RWPE2 (cell line): ENCODE measurements around the gene SIRT6.

Experiments used
- ATAC-seq: fragments of 200-7000 bp; cut with Tn5 transposase; 3 replicates; pipeline ENCODE4 v1.9.1; 2021; ENCODE audit warnings: low read depth
- DNase-seq: peaks from one replicate; pipeline ENCODE4 v3.0.0-alpha.2; 2020; ENCODE audit warnings: low spot score
- H3K27ac ChIP-seq: fragments of 450-650 bp; 2 replicates; pipeline ENCODE4 v1.5.1; 2017; ENCODE audit warnings: mild to moderate bottlenecking; ENCODE audit not compliant: poor library complexity, severe bottlenecking
- H3K27me3 ChIP-seq: fragments of 250-450 bp; sonication (Bioruptor Pico); 2 replicates; pipeline ENCODE4 v1.5.1; 2021; ENCODE audit warnings: mild to moderate bottlenecking, moderate library complexity; ENCODE audit not compliant: insufficient read depth, poor library complexity, severe bottlenecking
- H3K36me3 ChIP-seq: fragments of 250-450 bp; sonication (Bioruptor Pico); 2 replicates; pipeline ENCODE4 v1.5.1; 2020; ENCODE audit warnings: low read depth, mild to moderate bottlenecking, moderate library complexity
- H3K4me1 ChIP-seq: fragments of 250-450 bp; sonication (Bioruptor Pico); 2 replicates; pipeline ENCODE4 v1.5.1; 2021; ENCODE audit warnings: mild to moderate bottlenecking, moderate library complexity; ENCODE audit not compliant: insufficient read depth, poor library complexity, severe bottlenecking
- H3K4me3 ChIP-seq: fragments of 250-450 bp; sonication (Bioruptor Pico); 2 replicates; pipeline ENCODE4 v1.5.1; 2021; ENCODE audit warnings: mild to moderate bottlenecking, moderate library complexity; ENCODE audit not compliant: severe bottlenecking
- H3K9me3 ChIP-seq: fragments of 250-450 bp; sonication (Bioruptor Pico); 2 replicates; pipeline ENCODE4 v1.5.1; 2021; ENCODE audit warnings: mild to moderate bottlenecking, moderate library complexity; ENCODE audit not compliant: severe bottlenecking
- TF ChIP-seq, protein P1 (sequence below): fragments of 450-650 bp; IDR thresholded peaks from one replicate; pipeline ENCODE4 v1.5.1; 2017; ENCODE audit warnings: mild to moderate bottlenecking, moderate library complexity; ENCODE audit not compliant: poor library complexity, severe bottlenecking

SIRT6 gene

DNA sequence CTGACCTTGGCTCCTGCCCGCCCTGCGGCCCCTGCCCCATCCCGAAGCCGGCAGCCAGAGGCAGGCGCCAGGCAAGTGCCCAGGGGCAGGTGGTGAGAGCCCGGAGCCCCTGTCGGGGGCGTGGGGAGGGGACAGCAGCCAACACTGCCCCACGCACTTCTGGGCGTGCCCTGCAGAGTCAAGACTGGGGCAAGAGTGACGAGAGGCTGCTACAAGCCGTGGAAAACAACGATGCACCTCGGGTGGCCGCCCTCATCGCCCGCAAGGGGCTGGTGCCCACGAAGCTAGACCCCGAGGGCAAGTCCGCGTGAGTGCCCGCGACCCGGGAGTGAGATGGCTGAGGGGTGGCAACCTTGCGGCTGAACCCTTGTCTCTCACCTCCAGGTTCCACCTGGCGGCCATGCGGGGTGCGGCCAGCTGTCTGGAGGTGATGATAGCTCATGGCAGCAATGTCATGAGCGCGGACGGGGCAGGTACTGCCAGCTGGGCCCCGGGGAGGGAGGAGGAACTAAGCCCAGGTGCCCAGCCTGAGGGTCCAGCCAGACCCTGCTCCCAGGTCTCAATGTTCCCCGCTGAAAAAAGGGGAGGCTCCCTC is 17.4 kb upstream of the SIRT6 start:
- Histone ChIP-seq H3K36me3 (no peaks in the 10 kb centered on the region), H3K4me1 (no peaks in the 10 kb centered on the region), H3K9me3 (no peaks in the 10 kb centered on the region), H3K4me3 (no peak overlapping the region), H3K27me3 (peaks cover 24% of the 10 kb centered on the region), H3K27ac (no peak overlapping the region)
- peak; percentile 61; the same call in 1 of the 3 replicates for ATAC-seq
- TF ChIP-seq, protein P1, sequence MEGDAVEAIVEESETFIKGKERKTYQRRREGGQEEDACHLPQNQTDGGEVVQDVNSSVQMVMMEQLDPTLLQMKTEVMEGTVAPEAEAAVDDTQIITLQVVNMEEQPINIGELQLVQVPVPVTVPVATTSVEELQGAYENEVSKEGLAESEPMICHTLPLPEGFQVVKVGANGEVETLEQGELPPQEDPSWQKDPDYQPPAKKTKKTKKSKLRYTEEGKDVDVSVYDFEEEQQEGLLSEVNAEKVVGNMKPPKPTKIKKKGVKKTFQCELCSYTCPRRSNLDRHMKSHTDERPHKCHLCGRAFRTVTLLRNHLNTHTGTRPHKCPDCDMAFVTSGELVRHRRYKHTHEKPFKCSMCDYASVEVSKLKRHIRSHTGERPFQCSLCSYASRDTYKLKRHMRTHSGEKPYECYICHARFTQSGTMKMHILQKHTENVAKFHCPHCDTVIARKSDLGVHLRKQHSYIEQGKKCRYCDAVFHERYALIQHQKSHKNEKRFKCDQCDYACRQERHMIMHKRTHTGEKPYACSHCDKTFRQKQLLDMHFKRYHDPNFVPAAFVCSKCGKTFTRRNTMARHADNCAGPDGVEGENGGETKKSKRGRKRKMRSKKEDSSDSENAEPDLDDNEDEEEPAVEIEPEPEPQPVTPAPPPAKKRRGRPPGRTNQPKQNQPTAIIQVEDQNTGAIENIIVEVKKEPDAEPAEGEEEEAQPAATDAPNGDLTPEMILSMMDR: peak; percentile 13
- no peak for DNase-seq

DNA sequence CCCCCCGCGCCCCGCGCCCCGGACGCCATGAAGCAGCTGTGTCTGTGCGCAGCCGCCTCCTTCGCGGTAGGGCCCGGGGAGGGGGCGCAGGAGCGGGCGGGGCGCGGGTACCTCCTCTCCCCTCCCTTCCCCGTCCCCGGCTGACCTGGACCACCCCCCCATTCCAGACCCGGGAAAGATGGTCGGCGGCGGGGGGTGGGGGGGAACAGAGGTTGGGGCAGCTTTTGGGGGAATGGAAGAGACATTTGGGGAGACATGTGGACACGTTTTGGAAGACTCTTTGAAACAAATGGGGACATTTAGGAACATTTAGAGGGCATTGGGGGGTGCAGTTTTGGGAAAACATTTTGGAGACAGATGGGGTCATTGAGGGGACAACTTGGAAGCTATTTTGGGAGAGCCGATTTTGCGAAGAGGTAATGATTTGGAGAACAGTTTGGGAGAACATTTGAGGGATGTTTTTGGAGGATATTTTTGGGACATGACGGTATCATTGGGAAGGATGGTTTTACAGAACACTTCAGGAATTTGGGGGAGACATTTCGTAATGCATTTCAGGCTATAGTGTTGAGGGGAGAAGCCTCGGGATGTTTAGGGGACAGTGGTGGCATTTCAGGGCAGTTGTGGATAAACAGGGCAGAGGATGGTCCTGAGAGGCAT is 16.2 kb upstream of the SIRT6 start:
- H3K27me3 ChIP-seq: peaks cover 24% of the 10 kb centered on the region
- H3K4me3 ChIP-seq: no peak overlapping the region
- ATAC-seq: no peak

DNA sequence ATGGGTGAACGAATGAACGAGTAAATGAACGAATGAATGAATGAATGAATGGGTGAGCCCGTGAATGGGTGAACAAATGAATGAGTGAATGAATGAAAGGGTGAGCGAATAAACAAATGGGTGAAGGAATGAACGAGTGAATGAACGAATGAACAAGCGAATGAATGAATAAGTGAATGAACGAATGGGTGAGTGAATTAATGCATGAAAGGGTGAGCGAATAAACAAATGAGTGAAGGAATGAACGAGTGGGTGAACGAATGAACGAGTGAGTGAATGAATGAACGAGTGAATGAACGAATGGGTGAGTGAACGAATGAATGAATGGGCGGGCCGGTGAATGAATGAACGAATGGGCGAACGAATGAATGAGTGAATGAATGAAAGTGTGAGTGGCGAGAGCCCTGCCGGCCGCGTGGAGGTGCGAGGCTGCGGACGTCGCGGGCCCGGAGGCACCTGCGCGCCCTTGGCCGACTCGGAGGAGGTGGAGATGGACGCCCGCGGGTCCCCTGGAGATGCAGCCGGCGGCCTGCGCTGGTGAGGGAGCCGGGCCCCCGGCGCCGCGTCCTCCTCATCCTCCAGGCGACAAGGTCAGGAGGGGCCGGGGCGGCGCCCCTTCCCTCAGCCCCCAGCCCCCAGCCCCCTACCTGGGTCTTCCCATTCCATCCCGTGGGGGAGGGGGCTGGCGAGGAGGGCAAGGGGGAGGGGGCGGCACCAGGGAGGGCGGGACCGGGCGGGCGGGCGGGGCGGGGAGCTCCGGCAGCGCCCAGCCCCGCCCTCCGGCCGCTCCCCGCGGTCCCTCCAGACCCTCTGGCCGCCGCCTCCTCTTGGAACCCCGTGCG is 15.5 kb upstream of the SIRT6 start:
- DNase-seq (no peak), ATAC-seq (no peak)
- no peak overlapping the region for H3K27ac ChIP-seq
- H3K27me3 ChIP-seq: peaks cover 24% of the 10 kb centered on the region
- H3K4me3 ChIP-seq: no peak overlapping the region
- H3K4me1 ChIP-seq: no peaks in the 10 kb centered on the region
- no peaks in the 10 kb centered on the region for H3K36me3 ChIP-seq
- H3K9me3 ChIP-seq: no peaks in the 10 kb centered on the region
- TF ChIP-seq, protein P1: no peak

More for the DNA sequence above, 16.2 kb upstream of the SIRT6 start:
- Histone ChIP-seq H3K27ac (no peak overlapping the region), H3K4me1 (no peaks in the 10 kb centered on the region), H3K9me3 (no peaks in the 10 kb centered on the region), H3K36me3 (no peaks in the 10 kb centered on the region)
- no peak for DNase-seq
- TF ChIP-seq, protein P1: no peak

DNA sequence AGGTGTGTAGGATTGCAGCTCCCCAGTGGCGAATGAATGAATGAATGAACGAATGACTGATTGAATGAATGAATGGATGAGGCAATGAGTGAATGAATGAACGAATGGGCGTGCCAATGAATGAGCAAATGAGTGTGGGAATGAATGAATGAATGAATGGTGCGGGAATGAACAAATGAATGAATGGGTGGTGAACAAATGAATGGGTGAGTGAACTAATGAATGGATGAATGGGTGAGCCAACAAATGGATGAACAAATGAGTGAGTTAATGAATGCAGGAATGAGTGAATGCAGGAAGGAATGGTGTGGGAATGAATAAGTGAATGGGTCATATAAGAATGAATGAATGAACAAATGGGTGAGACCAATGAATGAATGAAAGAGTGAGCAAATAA is 14.9 kb upstream of the SIRT6 start:
- no peak for ATAC-seq
- TF ChIP-seq, protein P1: no peak

More for the DNA sequence above, 14.9 kb upstream of the SIRT6 start:
- Histone ChIP-seq H3K4me3 (no peak overlapping the region), H3K36me3 (no peaks in the 10 kb centered on the region), H3K4me1 (no peaks in the 10 kb centered on the region), H3K9me3 (no peaks in the 10 kb centered on the region), H3K27ac (no peak overlapping the region), H3K27me3 (peaks cover 24% of the 10 kb centered on the region)
- no peak for DNase-seq
